LoVo (cell line): Measurements from ENCODE around the gene CD96.
A peak's percentile ranks its signal among the peaks of the same experiment; 100 is the strongest.
"Not testable (repeated sequence)": the region's sequence is repeated elsewhere in the genome, so short reads cannot be mapped to it uniquely, and the experiment has no call there.

Experiments
- DNase-seq: peaks from one replicate; pipeline ENCODE4 v3.0.0-alpha.2; 2016; ENCODE audit warnings: low spot score

The CD96 gene

GRCh38 chr3:111627092-111627491, 85.1 kb downstream of the CD96 start:
- no peak for DNase-seq

DNA sequence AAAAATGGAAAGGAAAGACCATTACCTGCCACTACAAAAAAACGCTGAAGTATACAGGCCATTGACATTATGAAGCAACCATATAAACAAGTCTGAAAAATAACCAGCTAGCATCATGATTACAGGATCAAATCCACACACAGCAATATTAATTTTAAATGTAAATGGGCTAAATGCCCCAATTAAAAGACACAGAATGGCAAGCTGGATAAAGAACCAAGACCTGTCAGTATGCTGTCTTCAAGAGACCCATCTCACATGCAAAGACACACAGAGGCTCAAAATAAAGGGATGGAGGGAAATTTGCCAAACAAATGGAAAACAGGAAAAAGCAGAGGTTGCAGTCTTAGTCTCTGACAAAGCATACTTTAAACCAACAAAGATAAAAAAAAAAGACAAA, 87.0 kb downstream of the CD96 start:
- DNase-seq = not testable (repeated sequence)

GRCh38 chr3:111630638-111631037, 88.6 kb downstream of the CD96 start:
- DNase-seq = not testable (repeated sequence)

- DNase-seq = no peak
Observed at GRCh38 chr3:111635403-111635802, 93.4 kb downstream of the CD96 start.

GRCh38 chr3:111636366-111636885, 94.4 kb downstream of the CD96 start:
- DNase-seq = no peak

DNA sequence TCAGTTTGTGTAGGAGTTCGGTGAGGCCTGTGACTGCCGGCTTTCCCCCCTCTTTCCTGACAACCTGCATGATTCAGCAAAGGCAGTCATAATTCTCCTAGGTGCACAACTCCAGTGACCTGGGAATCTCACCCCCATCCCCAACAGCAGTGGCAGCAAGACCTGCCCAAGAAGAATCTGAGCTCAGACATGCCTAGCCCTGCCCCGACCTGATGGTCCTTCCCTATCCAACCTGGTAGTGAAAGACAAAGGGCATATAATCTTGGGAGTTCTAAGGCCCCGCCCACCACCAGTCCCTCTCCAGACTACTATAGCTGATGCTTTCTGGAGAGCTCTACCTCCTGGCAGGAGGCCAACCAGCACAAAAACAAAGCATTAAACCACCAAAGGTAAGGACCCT, 97.3 kb downstream of the CD96 start:
- DNase-seq = no peak

DNA sequence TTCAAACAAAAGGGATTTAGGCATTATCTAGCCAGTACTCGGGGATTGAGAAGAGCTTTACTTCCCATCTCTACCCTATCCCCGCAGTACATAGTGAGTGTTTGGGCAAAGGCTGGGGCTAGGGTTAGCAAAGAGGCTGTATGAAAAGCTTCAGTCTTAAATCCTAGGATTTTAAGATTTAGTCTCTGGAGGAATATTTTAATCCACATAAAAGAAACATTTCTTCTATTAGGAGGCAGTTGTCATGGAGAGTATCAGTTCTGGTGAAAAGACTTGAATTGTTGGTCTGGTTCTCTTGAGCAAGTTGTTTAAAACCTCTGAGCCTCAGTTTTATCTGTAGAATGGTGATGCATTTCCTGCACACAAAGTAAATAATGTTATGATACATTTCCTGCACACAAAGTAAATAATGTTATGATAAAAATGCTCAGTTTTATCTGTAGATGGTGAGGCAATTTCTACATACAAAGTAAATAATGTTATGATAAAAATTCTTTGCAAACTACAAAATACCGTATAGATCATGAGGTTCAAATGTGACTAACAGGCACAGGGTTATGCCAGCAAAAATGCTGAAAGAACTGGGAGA, 107.1 kb downstream of the CD96 start:
- no peak for DNase-seq

DNA sequence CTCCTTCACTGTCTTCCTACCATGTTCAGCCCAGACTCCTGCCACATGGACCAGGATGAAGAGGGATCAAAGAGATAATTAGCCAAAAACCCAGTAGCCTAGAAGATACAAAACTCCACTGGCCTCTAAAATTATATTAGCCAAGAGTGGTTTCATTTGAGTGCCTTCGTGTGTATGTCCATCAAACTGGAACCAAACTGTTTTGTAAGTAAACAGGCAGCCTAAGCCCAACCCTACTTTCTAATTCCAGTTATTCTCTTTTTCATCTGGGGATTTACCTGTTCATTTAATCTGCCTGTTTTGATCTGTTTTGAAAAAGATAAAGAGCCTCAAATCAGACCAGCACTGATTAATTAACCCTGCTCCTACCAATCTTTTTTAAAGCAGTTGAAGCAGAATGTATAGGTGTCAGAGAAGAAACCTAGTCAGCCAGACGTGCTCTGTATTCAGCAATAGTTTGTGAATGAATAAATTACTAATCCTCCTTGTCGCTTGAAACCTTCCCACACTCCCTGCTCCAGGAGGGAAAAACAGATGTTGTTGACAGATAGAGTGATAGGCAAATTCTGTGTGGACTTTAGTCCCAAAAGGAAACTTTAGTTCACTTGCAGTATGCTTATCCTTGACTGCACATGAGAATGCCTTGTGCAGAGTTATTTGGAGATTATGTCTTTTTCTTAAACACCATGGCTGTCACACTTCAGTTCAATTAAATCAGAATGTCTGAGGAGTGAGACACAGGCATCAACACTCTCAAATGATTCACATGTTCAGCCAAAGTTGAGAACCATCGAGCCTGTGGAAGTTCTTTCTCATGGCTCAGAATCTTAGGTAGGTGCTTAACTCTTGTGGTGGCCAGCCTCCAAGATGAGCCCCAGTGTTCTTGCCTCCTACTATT, 108.6 kb downstream of the CD96 start:
- DNase-seq = no peak

DNA sequence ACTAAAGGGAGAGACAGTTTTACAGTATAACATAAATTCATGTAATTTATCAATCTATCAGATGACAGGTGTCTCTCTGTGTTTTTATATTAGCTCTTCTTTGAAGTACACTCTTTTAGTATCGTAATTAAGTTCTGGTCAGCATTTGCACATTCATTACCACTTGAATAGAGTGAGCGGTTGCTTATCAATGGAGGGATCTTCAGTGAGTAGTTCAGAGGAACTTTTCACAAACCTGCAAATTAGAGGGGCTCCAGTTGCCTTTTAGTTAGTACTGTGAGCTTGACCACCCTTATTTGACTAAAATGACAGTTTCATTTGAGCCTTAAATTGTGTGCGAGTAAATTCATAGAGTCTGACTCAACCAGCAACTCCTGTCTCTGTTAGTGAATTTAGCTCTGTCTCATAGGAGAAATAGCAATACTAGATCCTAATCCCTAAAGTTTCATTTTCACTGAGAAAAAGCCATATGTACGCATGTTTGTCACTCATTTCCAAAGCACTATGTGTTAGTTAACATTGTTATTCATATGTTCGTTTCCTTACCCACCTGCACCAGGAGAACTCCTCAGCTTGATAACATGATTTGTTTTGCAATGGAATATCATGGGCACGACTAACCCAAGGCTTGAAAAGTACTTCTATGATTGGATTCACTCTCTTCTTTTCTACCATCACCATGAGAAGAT, 110.6 kb downstream of the CD96 start:
- DNase-seq = no peak

DNA sequence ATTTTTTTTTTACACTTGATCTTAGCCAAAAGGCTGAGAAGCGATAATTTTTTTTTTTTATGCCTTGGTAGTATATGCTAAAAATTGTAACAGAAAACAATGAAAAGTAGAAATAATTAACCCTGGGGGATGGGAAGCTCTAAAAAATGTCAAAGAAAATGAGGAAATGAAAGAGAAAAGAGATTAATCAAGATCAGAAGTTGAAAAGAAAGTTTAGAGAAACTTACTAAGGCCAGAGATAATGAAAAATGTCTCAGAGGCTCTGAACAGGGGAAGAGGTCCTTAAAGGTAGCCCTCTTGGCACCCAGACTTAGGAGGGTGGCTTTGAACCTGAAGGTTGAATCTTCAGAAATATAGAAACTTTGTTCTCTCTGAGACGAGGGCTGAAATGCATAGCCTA, 111.8 kb downstream of the CD96 start:
- DNase-seq = no peak

- no peak for DNase-seq
Observed at GRCh38 chr3:111662012-111662411, 120.0 kb downstream of the CD96 start.

DNA sequence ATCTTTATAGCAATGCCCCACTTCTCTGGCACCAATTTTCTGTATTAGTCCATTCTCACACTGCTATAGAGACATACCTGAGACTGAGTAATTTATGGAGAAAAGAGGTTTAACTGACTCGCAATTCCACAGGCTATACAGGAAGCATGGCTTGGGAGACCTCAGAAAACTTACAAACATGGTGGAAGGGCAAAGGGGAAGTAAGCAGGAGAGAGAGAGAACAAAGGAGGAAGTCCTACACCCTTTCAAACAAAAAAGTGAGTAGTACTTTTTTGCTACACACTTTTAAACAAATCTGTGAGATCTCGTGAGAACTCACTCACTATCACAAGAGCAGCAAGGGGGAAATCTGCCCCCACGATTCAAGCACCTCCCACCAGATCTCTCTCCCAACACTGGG, 120.9 kb downstream of the CD96 start:
- no peak for DNase-seq

- DNase-seq = no peak
Observed at GRCh38 chr3:111666041-111666735, 124.2 kb downstream of the CD96 start.

- no peak for DNase-seq
Observed at GRCh38 chr3:111667170-111667569, 125.2 kb downstream of the CD96 start.

- DNase-seq = no peak
Observed at GRCh38 chr3:111667621-111668239, 125.7 kb downstream of the CD96 start.

- DNase-seq = no peak
Observed at GRCh38 chr3:111668326-111668725, 126.3 kb downstream of the CD96 start.

DNA sequence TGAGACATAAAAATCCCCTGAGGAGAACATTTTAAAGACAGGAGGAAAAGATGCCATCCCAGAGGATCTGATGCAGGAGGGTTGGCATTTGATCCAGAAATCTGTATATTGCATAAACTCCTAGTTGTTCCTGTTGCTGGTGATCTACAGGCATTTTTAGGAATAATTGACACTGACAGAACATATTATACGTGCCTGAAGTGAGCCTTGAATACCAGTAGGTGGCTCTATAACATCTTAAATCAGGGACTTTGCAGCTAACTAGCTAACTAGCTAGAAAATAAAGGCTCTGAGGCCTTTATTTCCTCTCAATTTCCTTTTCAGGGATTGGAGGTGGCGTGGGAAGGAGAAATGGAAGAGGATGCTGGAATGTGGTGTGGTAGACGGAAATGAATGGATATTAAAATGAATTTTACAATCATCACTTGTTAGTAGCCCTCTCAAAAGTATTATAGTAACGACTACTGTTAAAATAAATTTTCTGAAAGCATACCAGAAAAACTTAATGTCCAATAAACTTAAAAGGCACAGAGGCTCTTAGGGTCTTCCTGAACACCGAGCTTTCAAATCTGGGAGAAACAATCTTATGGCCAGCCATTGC, 127.0 kb downstream of the CD96 start:
- peak; percentile 68 for DNase-seq

DNA sequence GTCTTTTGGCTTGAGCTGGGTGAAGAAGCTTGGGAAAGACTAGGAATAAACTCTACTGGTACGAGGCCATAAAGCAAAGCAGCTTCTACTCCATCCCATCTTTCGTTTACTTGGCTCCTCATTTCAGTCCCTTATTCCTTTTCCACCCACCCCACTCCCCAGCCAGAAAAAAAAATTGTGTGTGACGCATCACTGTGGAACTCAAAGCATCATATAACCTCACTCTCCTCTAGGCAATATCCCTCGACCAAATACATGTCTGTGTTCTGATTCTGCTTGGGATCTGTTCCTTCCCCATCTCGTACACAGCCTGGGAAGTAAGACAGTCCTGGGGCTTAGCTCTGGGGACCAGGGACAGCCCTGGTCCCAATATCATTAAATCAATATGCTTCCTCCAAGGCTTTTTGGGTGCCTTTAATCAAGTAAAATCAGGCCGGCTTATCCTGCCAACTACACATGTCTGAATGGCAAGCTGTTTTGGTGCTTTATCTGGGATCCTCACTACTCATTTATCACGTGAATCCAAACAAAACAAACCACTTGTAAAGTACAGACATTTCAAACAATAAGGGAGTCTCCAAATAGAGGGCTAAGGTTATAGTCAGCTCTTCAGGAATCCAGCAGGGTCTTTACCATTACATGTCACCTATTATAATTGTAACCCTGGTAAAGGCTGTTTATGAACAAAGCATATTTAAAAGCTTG, 128.1 kb downstream of the CD96 start:
- DNase-seq = no peak

DNA sequence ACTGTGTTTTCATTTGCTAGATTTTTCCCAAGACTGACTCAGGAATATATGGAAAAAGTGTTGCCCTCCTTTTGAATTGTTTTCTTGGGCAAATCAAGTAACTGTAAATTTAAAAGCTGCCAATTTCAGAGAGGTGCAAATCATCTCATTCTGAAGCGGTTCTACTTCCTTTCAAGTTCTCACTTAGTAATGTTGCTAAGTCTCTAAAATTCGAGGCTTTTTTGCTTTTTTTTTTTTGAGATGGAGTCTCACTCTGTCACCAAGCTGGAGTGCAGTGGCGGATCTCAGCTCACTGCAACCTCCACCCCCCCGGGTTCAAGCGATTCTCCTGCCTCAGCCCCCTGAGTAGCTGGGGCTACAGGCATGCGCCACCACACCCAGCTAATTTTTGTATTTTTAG, 130.5 kb downstream of the CD96 start:
- DNase-seq = not testable (repeated sequence)

GRCh38 chr3:111675846-111676210, 133.8 kb downstream of the CD96 start:
- no peak for DNase-seq
